Measurements from ENCODE around the gene NUP214.
A peak's percentile ranks its signal among the peaks of the same experiment; 100 is the strongest.

Gene NUP214

GRCh38 chr9:131167146-131167692, 41.8 kb downstream of the NUP214 start:
- H3K9me3 Mint-ChIP-seq = no peaks in the 10 kb centered on the region
- H3K27me3 Mint-ChIP-seq (ENCODE audit: low read depth, poor library complexity) = no peaks in the 10 kb centered on the region
- H3K4me3 Mint-ChIP-seq = no peak overlapping the region
- TF ChIP-seq CTCF (IDR thresholded peaks at IDR 0.05) = no peak
- H3K4me1 Mint-ChIP-seq = no peaks in the 10 kb centered on the region
- peaks cover 56% of the 10 kb centered on the region for H3K36me3 Mint-ChIP-seq (ENCODE audit: low read depth)
- no peak for DNase-seq
- H3K27ac Mint-ChIP-seq = no peak overlapping the region

- Mint-ChIP-seq H3K9me3 (no peaks in the 10 kb centered on the region), H3K27ac (no peak overlapping the region), H3K4me1 (no peaks in the 10 kb centered on the region), H3K4me3 (no peak overlapping the region), H3K27me3 (ENCODE audit: low read depth, poor library complexity) (no peaks in the 10 kb centered on the region), H3K36me3 (ENCODE audit: low read depth) (peaks cover 59% of the 10 kb centered on the region)
- no peak for DNase-seq
- no peak for TF ChIP-seq CTCF (IDR thresholded peaks at IDR 0.05)
Measured at GRCh38 chr9:131167936-131168335, 42.5 kb downstream of the NUP214 start.

- H3K27ac Mint-ChIP-seq = peak overlapping the region; percentile 55
- H3K9me3 Mint-ChIP-seq = no peaks in the 10 kb centered on the region
- TF ChIP-seq CTCF (IDR thresholded peaks at IDR 0.05) = no peak
- H3K27me3 Mint-ChIP-seq (ENCODE audit: low read depth, poor library complexity) = no peaks in the 10 kb centered on the region
- H3K4me1 Mint-ChIP-seq = no peaks in the 10 kb centered on the region
- H3K4me3 Mint-ChIP-seq = no peak overlapping the region
- DNase-seq = no peak
- H3K36me3 Mint-ChIP-seq (ENCODE audit: low read depth) = peaks cover 56% of the 10 kb centered on the region
Measured at GRCh38 chr9:131169563-131170240, 44.3 kb downstream of the NUP214 start.

- no peaks in the 10 kb centered on the region for H3K9me3 Mint-ChIP-seq
- H3K4me1 Mint-ChIP-seq = peaks cover under 1% of the 10 kb centered on the region
- H3K4me3 Mint-ChIP-seq = no peak overlapping the region
- no peak overlapping the region for H3K27ac Mint-ChIP-seq
- H3K27me3 Mint-ChIP-seq (ENCODE audit: low read depth, poor library complexity) = no peaks in the 10 kb centered on the region
- peaks cover 66% of the 10 kb centered on the region for H3K36me3 Mint-ChIP-seq (ENCODE audit: low read depth)
- no peak for TF ChIP-seq CTCF (IDR thresholded peaks at IDR 0.05)
- no peak for DNase-seq
Measured at GRCh38 chr9:131173995-131174394, 48.6 kb downstream of the NUP214 start.

GRCh38 chr9:131174681-131175239, 49.4 kb downstream of the NUP214 start:
- no peak for TF ChIP-seq CTCF (IDR thresholded peaks at IDR 0.05)
- no peaks in the 10 kb centered on the region for H3K27me3 Mint-ChIP-seq (ENCODE audit: low read depth, poor library complexity)
- no peaks in the 10 kb centered on the region for H3K9me3 Mint-ChIP-seq
- peaks cover 6% of the 10 kb centered on the region for H3K4me1 Mint-ChIP-seq
- no peak overlapping the region for H3K27ac Mint-ChIP-seq
- H3K4me3 Mint-ChIP-seq = no peak overlapping the region
- no peak for DNase-seq
- H3K36me3 Mint-ChIP-seq (ENCODE audit: low read depth) = peaks cover 72% of the 10 kb centered on the region

- no peak for DNase-seq
- Mint-ChIP-seq H3K4me3 (no peak overlapping the region), H3K9me3 (no peaks in the 10 kb centered on the region), H3K27me3 (ENCODE audit: low read depth, poor library complexity) (no peaks in the 10 kb centered on the region), H3K27ac (peak overlapping the region; percentile 76), H3K4me1 (peaks cover 6% of the 10 kb centered on the region), H3K36me3 (ENCODE audit: low read depth) (peaks cover 66% of the 10 kb centered on the region)
- no peak for TF ChIP-seq CTCF (IDR thresholded peaks at IDR 0.05)
Measured at GRCh38 chr9:131177898-131178297, 52.5 kb downstream of the NUP214 start.

Data from nephron progenitor cell (in vitro differentiated cells).